Stimulated activated CD8-positive, alpha-beta memory T cell treated with anti-CD3 and anti-CD28 coated beads, Interleukin-12 subunit alpha, Interleukin-12 subunit beta, amount 100 ng/mL, for 24 hours (primary cell): ENCODE results near the gene RHBDF1.
"Not testable (repeated sequence)": the region's sequence is repeated elsewhere in the genome, so short reads cannot be mapped to it uniquely, and the experiment has no call there.

Experiments
- DNase-seq: peaks from one replicate; pipeline ENCODE4 v3.0.0-alpha.2; 2020; ENCODE audit errors: extremely low read depth

Gene RHBDF1

GRCh38 chr16:36336-36984, 36.0 kb downstream of the RHBDF1 start:
- no peak for DNase-seq

DNA sequence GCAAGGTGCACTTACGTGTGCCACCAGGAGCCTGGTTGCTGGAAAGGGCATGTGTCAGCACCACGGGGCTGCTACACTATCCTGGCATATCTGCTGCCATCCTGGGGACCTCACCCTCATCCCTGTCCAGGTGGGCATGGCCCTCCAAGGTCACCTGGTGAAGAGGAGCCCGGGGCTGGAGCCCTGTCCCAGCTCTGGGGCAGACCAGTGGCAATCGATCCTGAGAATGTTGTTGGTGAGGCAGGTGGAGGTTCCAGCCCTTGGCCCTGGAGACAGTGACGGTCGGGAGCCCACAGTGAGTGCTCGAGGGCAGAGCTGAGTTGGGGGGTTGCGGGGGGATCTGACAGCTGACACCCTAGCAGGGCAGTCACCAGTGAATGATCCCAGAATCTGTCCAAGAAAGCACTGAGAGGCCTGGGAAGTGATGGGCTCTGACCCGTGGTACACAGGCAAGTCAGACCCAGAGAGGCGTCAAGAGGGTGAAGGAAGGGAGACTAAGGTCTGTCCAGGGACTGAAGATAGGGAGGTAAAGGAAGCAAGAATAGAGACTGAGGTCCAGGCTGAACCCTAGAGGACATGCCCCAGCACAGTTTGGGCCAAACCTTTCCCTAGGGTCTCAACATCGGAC, 36.6 kb downstream of the RHBDF1 start:
- no peak for DNase-seq

GRCh38 chr16:35011-35677, 37.3 kb downstream of the RHBDF1 start:
- DNase-seq: no peak

DNA sequence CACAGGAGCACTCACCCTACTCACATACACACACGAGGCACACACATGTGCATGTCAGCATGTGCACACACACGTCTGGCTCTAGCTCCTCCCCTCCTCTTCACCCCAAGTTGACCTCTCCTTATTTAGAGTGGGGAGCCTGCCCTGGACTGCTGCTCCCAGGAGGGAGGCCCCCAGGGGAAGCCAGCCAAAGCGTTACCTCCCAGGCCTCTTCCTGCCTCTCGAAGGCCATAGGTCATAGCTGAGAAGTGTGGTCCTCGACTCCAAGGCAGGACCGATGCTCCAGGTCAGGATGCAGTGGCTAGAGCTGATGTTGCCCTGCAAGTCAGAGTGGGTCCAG, 37.8 kb downstream of the RHBDF1 start:
- no peak for DNase-seq

- DNase-seq: no peak
Measured at GRCh38 chr16:33877-34647, 38.4 kb downstream of the RHBDF1 start.

GRCh38 chr16:33154-33876, 39.1 kb downstream of the RHBDF1 start:
- DNase-seq: not testable (repeated sequence)

- not testable (repeated sequence) for DNase-seq
Measured at GRCh38 chr16:30627-31026, 41.8 kb downstream of the RHBDF1 start.

GRCh38 chr16:25926-26348, 46.5 kb downstream of the RHBDF1 start:
- not testable (repeated sequence) for DNase-seq

DNA sequence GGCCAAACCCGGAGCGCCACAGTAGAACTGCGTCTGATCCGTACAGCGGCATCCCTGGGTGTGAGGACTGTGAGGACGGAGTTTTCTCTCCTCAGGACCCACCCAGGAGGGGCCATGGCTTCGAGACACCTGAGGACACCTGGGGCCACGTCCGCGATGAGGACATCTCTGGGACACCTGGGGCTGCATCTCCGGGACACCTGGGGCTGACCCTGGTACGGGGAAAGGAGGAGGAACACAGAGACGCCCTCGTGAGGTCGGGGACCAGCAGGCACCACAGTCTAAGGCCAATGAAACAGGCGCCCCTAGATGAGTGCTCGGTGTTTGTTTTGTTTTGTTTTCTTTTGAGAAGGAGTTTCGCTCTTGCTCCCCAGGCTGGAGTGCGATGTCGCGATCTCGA, 48.3 kb downstream of the RHBDF1 start:
- DNase-seq: not testable (repeated sequence)

GRCh38 chr16:20886-21285, 51.5 kb downstream of the RHBDF1 start:
- not testable (repeated sequence) for DNase-seq

GRCh38 chr16:17062-17765, 55.2 kb downstream of the RHBDF1 start:
- not testable (repeated sequence) for DNase-seq

DNA sequence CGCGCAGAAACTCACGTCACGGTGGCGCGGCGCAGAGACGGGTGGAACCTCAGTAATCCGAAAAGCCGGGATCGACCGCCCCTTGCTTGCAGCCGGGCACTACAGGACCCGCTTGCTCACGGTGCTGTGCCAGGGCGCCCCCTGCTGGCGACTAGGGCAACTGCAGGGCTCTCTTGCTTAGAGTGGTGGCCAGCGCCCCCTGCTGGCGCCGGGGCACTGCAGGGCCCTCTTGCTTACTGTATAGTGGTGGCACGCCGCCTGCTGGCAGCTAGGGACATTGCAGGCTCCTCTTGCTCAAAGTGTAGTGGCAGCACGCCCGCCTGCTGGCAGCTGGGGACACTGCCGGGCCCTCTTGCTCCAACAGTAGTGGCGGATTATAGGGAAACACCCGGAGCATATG, 61.7 kb downstream of the RHBDF1 start:
- peak; percentile 64 for DNase-seq

- no peak for DNase-seq
Measured at GRCh38 chr16:9903-10665, 62.3 kb downstream of the RHBDF1 start.
